CD4-positive, CD25-positive, alpha-beta regulatory T cell (primary cell): ENCODE measurements around the gene KIZ. TPM values are rescaled to one million over a fixed set of nuclear protein-coding genes. Genes with fewer than 3 reads are reported as not detected.

Experiments used
- ATAC-seq, 2 donors: fragments of 150-1000 bp; cut with Tn5 transposase; one replicate each; pipeline ENCODE4 v1.10.0; 2021; ENCODE audit warnings: low read depth in 2 of 2, moderate number of reproducible peaks in 2 of 2, moderate library complexity in 1 of 2
- DNase-seq, 3 donors: peaks; one replicate each; pipeline versions ENCODE4 v3.0.0 to v3.0.0-alpha.2; 2012 to 2022; ENCODE audit warnings: mixed read lengths in 1 of 3
- H3K27ac ChIP-seq: one replicate; pipeline ENCODE4 v1.7.0; 2013; ENCODE audit warnings: mild to moderate bottlenecking, low read length; ENCODE audit not compliant: insufficient read depth, poor library complexity, severe bottlenecking
- H3K27me3 ChIP-seq: one replicate; pipeline ENCODE4 v1.7.0; 2013; ENCODE audit warnings: low read length; ENCODE audit not compliant: control insufficient read depth, insufficient read depth
- H3K36me3 ChIP-seq: one replicate; pipeline ENCODE4 v1.7.0; 2013; ENCODE audit warnings: mild to moderate bottlenecking, low read length, moderate library complexity; ENCODE audit not compliant: control insufficient read depth, insufficient read depth
- H3K4me1 ChIP-seq: 2 replicates; pipeline ENCODE4 v1.7.0; 2013; ENCODE audit warnings: mild to moderate bottlenecking, low read length; ENCODE audit not compliant: insufficient read depth, control insufficient read depth, poor library complexity, severe bottlenecking
- H3K4me3 ChIP-seq: one replicate; pipeline ENCODE4 v1.7.0; 2013; ENCODE audit warnings: low read depth, mild to moderate bottlenecking, low read length, moderate library complexity
- H3K9me3 ChIP-seq, 2 experiments: 1 replicate in 1 of 2; 2 replicates in 1 of 2; pipeline ENCODE4 v1.7.0; 2013; ENCODE audit warnings: low read length in 2 of 2, mild to moderate bottlenecking in 1 of 2, moderate library complexity in 1 of 2; ENCODE audit not compliant: control insufficient read depth in 2 of 2
- H3K27ac Mint-ChIP-seq, 3 donors: one replicate each; pipeline ENCODE4 v1.8.0; 2020 to 2022; ENCODE audit warnings: mild to moderate bottlenecking in 3 of 3, mixed read lengths in 3 of 3, moderate library complexity in 2 of 3
- H3K27me3 Mint-ChIP-seq: one replicate; pipeline ENCODE4 v1.8.0; 2022; ENCODE audit warnings: mild to moderate bottlenecking, mixed read lengths
- H3K36me3 Mint-ChIP-seq: one replicate; pipeline ENCODE4 v1.8.0; 2020; ENCODE audit warnings: mixed read lengths
- H3K4me1 Mint-ChIP-seq, 4 donors: one replicate each; pipeline ENCODE4 v1.8.0; 2020 to 2022; ENCODE audit warnings: mixed read lengths in 4 of 4, mild to moderate bottlenecking in 1 of 4
- H3K4me3 Mint-ChIP-seq, 4 donors: one replicate each; pipeline ENCODE4 v1.8.0; 2020 to 2022; ENCODE audit warnings: mild to moderate bottlenecking in 4 of 4, mixed read lengths in 4 of 4, moderate library complexity in 3 of 4
- H3K9me3 Mint-ChIP-seq, 7 donors: one replicate each; pipeline ENCODE4 v1.8.0; 2020 to 2022; ENCODE audit warnings: mixed read lengths in 7 of 7, mild to moderate bottlenecking in 3 of 7, moderate library complexity in 2 of 7
- polyA plus RNA-seq, 4 donors: library from polyadenylated mRNA; unstranded; fragments of 300-500 nt; fragmentation: Illumina TruSeq; gene quantifications; one replicate each; pipeline ENCODE4 v1.2.3, GENCODE V29; 2021
- total RNA-seq: library from RNA; stranded (reverse); gene quantifications from one replicate; pipeline ENCODE4 v1.2.3, GENCODE V29; 2022

Gene KIZ
- total and polyA plus RNA-seq, 5 donors from 2014 or later: 16.8 to 32.8 (median 21.0) TPM

GRCh38 chr20:21202259-21202658 is 76.4 kb downstream of the KIZ start:
- no peaks in the 10 kb centered on the region for H3K9me3 Mint-ChIP-seq
- ATAC-seq: no peak
- H3K4me1 Mint-ChIP-seq: peaks cover 0 to 2% (median 0%) of the 10 kb centered on the region in 4 donors
- no peaks in the 10 kb centered on the region for H3K9me3 ChIP-seq
- no peaks in the 10 kb centered on the region for H3K27me3 Mint-ChIP-seq
- H3K4me1 ChIP-seq: no peaks in the 10 kb centered on the region
- H3K4me3 ChIP-seq: no peak overlapping the region
- H3K27me3 ChIP-seq: no peaks in the 10 kb centered on the region
- peaks cover 14% of the 10 kb centered on the region for H3K36me3 Mint-ChIP-seq
- no peak overlapping the region for H3K4me3 Mint-ChIP-seq
- DNase-seq: no peak
- H3K27ac Mint-ChIP-seq: no peak overlapping the region
- no peak overlapping the region for H3K27ac ChIP-seq
- H3K36me3 ChIP-seq: peaks cover 10% of the 10 kb centered on the region

GRCh38 chr20:21203088-21203656 is 77.3 kb downstream of the KIZ start:
- Histone ChIP-seq H3K9me3 (no peaks in the 10 kb centered on the region), H3K36me3 (peaks cover 12% of the 10 kb centered on the region), H3K4me3 (no peak overlapping the region), H3K27me3 (no peaks in the 10 kb centered on the region), H3K4me1 (no peaks in the 10 kb centered on the region), H3K27ac (no peak overlapping the region)
- DNase-seq (no peak), ATAC-seq (no peak)
- Mint-ChIP-seq H3K4me3 (no peak overlapping the region), H3K27me3 (no peaks in the 10 kb centered on the region), H3K36me3 (peaks cover 17% of the 10 kb centered on the region), H3K4me1 (peaks cover 0 to 2% (median 0%) of the 10 kb centered on the region in 4 donors), H3K27ac (no peak overlapping the region), H3K9me3 (no peaks in the 10 kb centered on the region)

GRCh38 chr20:21206584-21206983 is 80.7 kb downstream of the KIZ start:
- no peak for ATAC-seq

GRCh38 chr20:21208999-21209398 is 83.1 kb downstream of the KIZ start:
- H3K9me3 Mint-ChIP-seq: no peaks in the 10 kb centered on the region
- peaks cover 14% of the 10 kb centered on the region for H3K36me3 ChIP-seq
- H3K36me3 Mint-ChIP-seq: peaks cover 30% of the 10 kb centered on the region
- ATAC-seq (no peak), DNase-seq (no peak)
- H3K4me1 Mint-ChIP-seq: peaks cover 0 to 4% (median under 1%) of the 10 kb centered on the region in 4 donors
- H3K4me3 Mint-ChIP-seq: no peak overlapping the region
- H3K4me3 ChIP-seq: no peak overlapping the region
- H3K9me3 ChIP-seq: no peaks in the 10 kb centered on the region
- no peak overlapping the region for H3K27ac ChIP-seq
- no peaks in the 10 kb centered on the region for H3K27me3 Mint-ChIP-seq
- no peaks in the 10 kb centered on the region for H3K27me3 ChIP-seq
- no peaks in the 10 kb centered on the region for H3K4me1 ChIP-seq
- H3K27ac Mint-ChIP-seq: no peak overlapping the region

More at GRCh38 chr20:21206584-21206983, 80.7 kb downstream of the KIZ start:
- H3K9me3 Mint-ChIP-seq: no peaks in the 10 kb centered on the region
- DNase-seq: no peak
- H3K27ac Mint-ChIP-seq: no peak overlapping the region
- Histone ChIP-seq H3K27ac (no peak overlapping the region), H3K4me1 (no peaks in the 10 kb centered on the region), H3K9me3 (no peaks in the 10 kb centered on the region), H3K4me3 (no peak overlapping the region), H3K27me3 (no peaks in the 10 kb centered on the region), H3K36me3 (peaks cover 12% of the 10 kb centered on the region)
- H3K4me3 Mint-ChIP-seq: no peak overlapping the region
- H3K4me1 Mint-ChIP-seq: peaks cover 0 to 4% (median under 1%) of the 10 kb centered on the region in 4 donors
- no peaks in the 10 kb centered on the region for H3K27me3 Mint-ChIP-seq
- H3K36me3 Mint-ChIP-seq: peaks cover 28% of the 10 kb centered on the region

- no peak for ATAC-seq
- H3K36me3 Mint-ChIP-seq: peaks cover 30% of the 10 kb centered on the region
Observed at GRCh38 chr20:21209668-21210067, 83.8 kb downstream of the KIZ start.

GRCh38 chr20:21213691-21214090 is 87.8 kb downstream of the KIZ start:
- ATAC-seq (no peak), DNase-seq (no peak)
- Histone ChIP-seq H3K36me3 (peaks cover 5% of the 10 kb centered on the region), H3K4me3 (no peak overlapping the region), H3K27ac (no peak overlapping the region), H3K4me1 (no peaks in the 10 kb centered on the region), H3K27me3 (no peaks in the 10 kb centered on the region), H3K9me3 (no peaks in the 10 kb centered on the region)
- H3K27ac Mint-ChIP-seq: no peak overlapping the region
- no peaks in the 10 kb centered on the region for H3K9me3 Mint-ChIP-seq
- no peak overlapping the region for H3K4me3 Mint-ChIP-seq
- H3K27me3 Mint-ChIP-seq: no peaks in the 10 kb centered on the region
- peaks cover 36% of the 10 kb centered on the region for H3K36me3 Mint-ChIP-seq
- H3K4me1 Mint-ChIP-seq: peaks cover 0 to 4% (median 0%) of the 10 kb centered on the region in 4 donors

More at GRCh38 chr20:21209668-21210067, 83.8 kb downstream of the KIZ start:
- no peaks in the 10 kb centered on the region for H3K9me3 Mint-ChIP-seq
- H3K27ac Mint-ChIP-seq: no peak overlapping the region
- no peak overlapping the region for H3K4me3 Mint-ChIP-seq
- Histone ChIP-seq H3K27ac (no peak overlapping the region), H3K4me3 (no peak overlapping the region), H3K36me3 (peaks cover 14% of the 10 kb centered on the region), H3K4me1 (no peaks in the 10 kb centered on the region), H3K27me3 (no peaks in the 10 kb centered on the region), H3K9me3 (no peaks in the 10 kb centered on the region)
- H3K4me1 Mint-ChIP-seq: peaks cover 0 to 4% (median under 1%) of the 10 kb centered on the region in 4 donors
- H3K27me3 Mint-ChIP-seq: no peaks in the 10 kb centered on the region
- no peak for DNase-seq

- Histone ChIP-seq H3K4me3 (no peak overlapping the region), H3K9me3 (no peaks in the 10 kb centered on the region), H3K27me3 (no peaks in the 10 kb centered on the region), H3K27ac (no peak overlapping the region), H3K36me3 (peaks cover 5% of the 10 kb centered on the region), H3K4me1 (no peaks in the 10 kb centered on the region)
- H3K27me3 Mint-ChIP-seq: no peaks in the 10 kb centered on the region
- H3K9me3 Mint-ChIP-seq: no peaks in the 10 kb centered on the region
- no peak overlapping the region for H3K27ac Mint-ChIP-seq
- peaks cover 0 to 4% (median 0%) of the 10 kb centered on the region in 4 donors for H3K4me1 Mint-ChIP-seq
- no peak for DNase-seq
- no peak overlapping the region for H3K4me3 Mint-ChIP-seq
- H3K36me3 Mint-ChIP-seq: peaks cover 33% of the 10 kb centered on the region
- no peak for ATAC-seq
Observed at GRCh38 chr20:21214431-21214830, 88.5 kb downstream of the KIZ start.

GRCh38 chr20:21219686-21220085 is 93.8 kb downstream of the KIZ start:
- Mint-ChIP-seq H3K27me3 (no peaks in the 10 kb centered on the region), H3K4me3 (no peak overlapping the region), H3K9me3 (no peaks in the 10 kb centered on the region), H3K36me3 (peaks cover 22% of the 10 kb centered on the region), H3K4me1 (no peaks in the 10 kb centered on the region), H3K27ac (no peak overlapping the region)
- H3K4me1 ChIP-seq: no peaks in the 10 kb centered on the region
- H3K27me3 ChIP-seq: no peaks in the 10 kb centered on the region
- ATAC-seq (no peak), DNase-seq (no peak)
- H3K9me3 ChIP-seq: no peaks in the 10 kb centered on the region
- no peak overlapping the region for H3K27ac ChIP-seq
- no peak overlapping the region for H3K4me3 ChIP-seq
- peaks cover 3% of the 10 kb centered on the region for H3K36me3 ChIP-seq
